Limb (tissue), 2 donors: ENCODE results near the gene GUCY1B1.

Experiments
- DNase-seq, 2 donors: peaks; one replicate each; pipeline ENCODE4 v3.0.0-alpha.2; 2016; ENCODE audit errors: extremely low spot score in 2 of 2

The GUCY1B1 gene

GRCh38 chr4:155799116-155799793 is 40.4 kb downstream of the GUCY1B1 start:
- DNase-seq: no peak

GRCh38 chr4:155799794-155800123 is 40.9 kb downstream of the GUCY1B1 start:
- no peak for DNase-seq

DNA sequence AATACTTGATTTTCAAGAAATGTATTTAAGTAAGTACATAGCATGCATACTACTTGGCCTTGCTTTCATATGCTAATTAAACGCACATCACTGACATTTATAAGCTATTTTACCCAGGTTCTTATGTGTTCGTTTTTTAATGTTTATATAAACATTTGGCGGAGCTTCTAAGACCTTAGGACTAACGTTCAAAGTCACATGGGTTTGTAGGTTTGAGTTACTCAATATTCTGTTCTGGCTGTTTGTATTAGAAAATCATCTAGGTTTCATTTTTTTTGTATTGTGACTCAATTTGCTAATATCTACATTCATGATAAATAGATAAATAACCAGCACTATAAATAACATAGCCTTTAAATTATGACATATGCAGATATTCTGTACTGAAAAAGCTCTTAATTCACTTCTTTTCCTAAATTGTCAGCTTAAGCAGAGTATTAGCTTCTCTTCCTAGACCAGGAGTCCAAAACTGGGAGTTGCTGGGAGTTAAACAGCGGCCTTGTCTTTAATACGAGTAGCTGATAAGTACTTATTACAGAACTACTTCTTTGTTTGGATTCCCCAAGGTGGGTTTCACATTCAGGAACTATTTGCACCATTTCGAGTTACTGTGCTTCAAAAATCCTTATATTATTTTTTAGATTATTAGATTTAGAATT is 42.0 kb downstream of the GUCY1B1 start:
- DNase-seq: no peak

GRCh38 chr4:155802190-155802959 is 43.6 kb downstream of the GUCY1B1 start:
- DNase-seq: no peak

- DNase-seq: no peak
Measured at GRCh38 chr4:155805016-155805415, 46.2 kb downstream of the GUCY1B1 start.

DNA sequence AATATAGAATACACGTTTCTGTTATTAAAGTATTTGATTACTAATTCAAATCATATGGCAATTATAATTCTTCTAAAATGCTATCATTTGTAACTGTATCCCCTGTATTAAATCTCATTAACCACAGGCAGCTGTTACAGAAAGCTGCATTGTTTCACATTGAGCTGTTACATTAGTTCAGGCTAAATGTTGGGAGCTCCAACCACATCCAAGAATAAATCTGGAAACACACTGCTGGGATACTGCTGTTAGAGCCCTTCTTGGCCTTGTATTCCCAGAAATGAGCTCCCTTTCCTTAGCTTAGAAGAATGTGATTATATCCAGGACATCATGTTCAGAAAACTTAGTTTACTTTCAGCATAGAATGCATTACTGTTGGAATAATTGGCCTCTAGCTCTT is 48.2 kb downstream of the GUCY1B1 start:
- peak in 1 of 2 donors; percentile 54 for DNase-seq

DNA sequence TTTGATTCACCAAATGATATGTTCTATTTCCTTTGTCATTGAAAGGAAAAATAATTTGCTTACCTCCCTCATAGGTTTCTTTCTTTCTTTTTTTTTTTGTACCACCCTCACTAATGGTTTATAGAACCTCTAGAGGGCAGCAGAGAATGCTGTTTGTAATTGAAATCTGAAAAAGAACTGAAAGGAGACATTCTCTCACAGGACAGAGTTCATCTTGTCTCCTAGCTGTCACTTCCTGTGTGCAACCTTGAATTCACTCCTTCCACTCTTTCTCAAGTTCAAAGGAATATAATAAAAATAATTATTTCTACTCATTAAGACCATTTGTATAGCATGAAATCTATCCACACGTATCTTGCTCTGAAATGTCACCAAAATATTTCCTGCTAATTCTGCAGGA is 51.0 kb downstream of the GUCY1B1 start:
- peak in 1 of 2 donors; percentile 80 for DNase-seq

DNA sequence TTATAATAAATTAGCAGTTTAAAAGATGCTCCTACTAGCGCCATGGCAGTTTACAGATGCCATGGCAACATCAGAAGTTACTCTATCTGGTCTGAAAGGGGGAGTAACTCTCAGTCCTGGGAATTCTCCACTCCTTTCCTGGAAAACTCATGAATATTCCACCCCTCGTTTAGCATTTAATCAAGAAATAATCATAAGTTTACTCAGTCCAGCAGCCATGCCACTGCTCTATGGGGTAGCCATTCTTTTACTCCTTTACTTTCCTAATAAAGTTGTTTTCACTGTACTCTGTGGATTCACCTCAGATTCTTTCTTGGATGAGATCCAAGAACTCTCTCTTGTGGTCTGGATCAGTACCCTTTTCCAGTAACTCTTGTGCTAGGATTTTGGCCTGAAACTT is 52.3 kb downstream of the GUCY1B1 start:
- DNase-seq: no peak

DNA sequence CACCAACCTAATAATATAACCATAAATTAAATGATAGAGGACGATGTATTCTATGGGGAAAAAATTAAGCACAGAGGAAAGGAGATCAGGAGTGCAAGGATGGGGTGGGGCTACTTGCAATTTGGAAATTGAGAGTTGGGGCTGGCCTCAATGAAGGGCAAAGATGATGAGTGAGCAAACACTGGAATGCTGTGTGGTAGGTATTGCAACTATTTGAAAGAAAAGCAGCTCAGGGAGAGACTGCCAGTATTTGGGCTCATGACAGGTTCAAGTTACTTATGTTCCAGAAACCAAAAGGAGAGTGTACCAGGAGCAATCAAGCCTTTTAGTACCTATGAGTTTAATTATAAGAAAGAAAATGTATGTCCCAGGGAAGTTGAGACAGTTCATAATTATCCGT is 59.8 kb downstream of the GUCY1B1 start:
- DNase-seq: no peak

DNA sequence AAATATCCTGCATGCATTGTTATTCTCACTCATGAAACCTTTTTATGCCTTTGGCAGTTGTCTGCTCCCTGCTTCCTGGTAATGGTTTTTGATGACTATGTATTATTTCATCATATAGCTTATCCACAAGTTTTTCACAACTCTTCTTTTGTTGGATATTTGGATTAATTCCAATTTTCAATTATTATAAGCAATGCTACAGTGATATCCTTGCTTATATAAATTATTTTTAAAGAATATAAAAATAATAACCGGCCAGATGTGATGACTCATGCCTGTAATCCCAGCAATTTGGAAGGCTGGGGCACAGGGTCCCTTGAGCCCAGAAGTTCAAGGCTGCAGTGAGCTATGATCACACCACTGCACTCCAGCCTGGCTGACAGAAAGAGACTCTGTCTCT is 60.2 kb downstream of the GUCY1B1 start:
- DNase-seq: no peak

DNA sequence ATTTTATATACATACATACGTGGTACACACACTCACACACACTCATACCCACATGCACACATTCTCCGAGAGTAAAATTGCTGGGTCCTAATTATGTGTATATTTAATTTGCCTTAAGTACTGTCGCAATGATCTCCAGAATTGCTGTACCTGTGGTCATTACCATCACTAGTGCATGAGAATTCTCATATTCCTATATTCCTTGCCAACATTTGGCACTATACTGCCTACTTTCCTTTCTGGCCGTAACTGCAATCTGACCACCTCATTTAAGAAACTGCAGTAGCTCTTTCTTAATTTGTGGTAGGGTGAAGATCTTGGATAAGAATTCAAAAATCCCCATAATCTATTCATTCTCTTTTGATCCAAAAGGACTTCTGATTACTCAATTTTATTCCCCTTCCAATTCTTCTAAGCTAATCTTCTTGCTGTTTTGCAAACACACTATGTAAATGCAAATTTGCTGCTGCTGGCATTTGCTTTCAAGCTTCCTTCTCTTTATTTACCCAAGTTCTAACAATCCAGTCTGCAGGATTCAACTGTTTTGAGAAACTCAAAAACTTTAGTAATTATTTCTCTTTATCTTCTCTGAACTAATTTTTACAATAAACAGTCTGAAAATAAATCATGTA is 62.2 kb downstream of the GUCY1B1 start:
- DNase-seq: no peak

DNA sequence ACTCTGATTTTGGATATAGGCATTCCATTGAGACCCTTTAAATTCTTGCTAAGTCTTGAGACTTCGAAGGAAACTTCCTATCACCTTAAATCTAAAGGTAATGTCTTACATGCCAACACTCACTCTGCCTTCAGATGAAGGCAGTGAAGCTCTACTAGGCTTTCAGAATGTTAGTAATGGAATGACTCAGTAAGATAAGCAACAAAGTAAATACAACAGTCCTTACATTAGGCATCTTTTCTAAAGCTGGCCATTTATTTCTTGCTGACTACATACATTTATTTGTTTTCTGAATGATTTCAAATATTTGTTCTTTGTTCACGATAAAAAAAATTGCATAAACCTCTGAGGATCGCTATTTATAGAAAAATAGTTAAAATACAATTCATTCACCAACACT is 63.8 kb downstream of the GUCY1B1 start:
- no peak for DNase-seq

- no peak for DNase-seq
Measured at GRCh38 chr4:155828628-155829027, 69.8 kb downstream of the GUCY1B1 start.

- DNase-seq: no peak
Measured at GRCh38 chr4:155832664-155833063, 73.8 kb downstream of the GUCY1B1 start.

GRCh38 chr4:155837203-155837796 is 78.5 kb downstream of the GUCY1B1 start:
- no peak for DNase-seq

GRCh38 chr4:155842080-155842479 is 83.3 kb downstream of the GUCY1B1 start:
- DNase-seq: no peak

DNA sequence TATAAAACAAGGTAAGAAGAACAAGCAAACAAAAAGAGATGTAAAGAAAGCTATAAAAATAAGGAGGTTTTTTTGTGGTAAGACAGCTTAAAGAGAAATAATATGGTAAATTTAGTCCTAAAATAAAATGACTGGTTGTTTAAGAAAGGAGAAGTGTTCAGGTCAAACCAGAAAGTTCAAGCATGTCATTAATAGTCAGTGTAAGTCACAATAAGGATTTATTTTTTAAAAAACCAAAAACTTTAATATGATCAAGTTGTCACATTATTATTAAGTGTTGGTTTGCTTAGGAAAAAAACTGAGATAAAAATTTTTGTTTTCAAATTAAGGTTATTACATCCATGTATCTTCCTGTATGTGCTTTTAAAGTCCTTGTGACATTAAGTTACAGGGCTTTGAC is 88.1 kb downstream of the GUCY1B1 start:
- no peak for DNase-seq

DNA sequence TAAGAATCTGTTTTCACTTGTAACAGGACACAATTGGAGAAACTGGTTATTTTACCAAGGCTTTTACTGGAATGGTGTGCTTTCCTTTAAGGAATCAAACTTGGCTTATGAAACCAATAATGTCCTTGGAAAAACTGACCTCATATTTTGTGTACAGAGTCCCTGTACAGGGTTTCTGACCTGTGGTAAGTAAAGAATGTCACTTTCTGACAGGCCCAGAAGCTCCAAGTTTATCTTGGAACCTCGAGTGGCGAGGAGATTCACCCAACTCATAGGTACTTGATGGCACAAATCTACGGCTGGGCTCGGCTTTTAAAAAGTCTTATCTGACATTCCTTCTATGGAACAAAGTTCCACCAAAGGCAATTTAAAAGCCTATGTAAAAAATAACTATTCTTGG is 90.2 kb downstream of the GUCY1B1 start:
- no peak for DNase-seq

DNA sequence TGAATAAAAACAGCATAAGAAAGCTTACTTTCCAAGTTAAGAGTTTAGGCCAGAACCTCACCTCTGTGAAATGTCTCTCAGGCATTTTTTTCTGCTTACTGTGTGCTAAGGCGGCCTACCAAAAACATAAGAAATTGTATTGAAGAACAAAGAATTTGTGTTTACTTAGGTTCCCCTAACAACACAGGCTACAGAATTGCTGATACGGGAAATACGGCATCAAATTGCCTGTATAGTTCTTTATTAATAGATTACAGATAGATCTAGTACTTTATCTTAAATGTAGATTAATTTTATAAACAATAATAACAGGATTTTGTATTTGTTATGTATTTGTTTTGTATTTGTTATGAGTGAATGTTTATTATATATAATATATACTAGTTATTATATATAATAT is 94.4 kb downstream of the GUCY1B1 start:
- DNase-seq: no peak

GRCh38 chr4:155854582-155855226 is 95.9 kb downstream of the GUCY1B1 start:
- DNase-seq: no peak

- DNase-seq: no peak
Measured at GRCh38 chr4:155855897-155856296, 97.1 kb downstream of the GUCY1B1 start.
